WTC11 (cell line): ENCODE results near the gene PRKAR1B. TPM values are rescaled to one million over a fixed set of nuclear protein-coding genes. Genes with fewer than 3 reads are reported as not detected.

Source experiments
- ATAC-seq: fragments of 200-7000 bp; cut with Tn5 transposase; 2 replicates; pipeline ENCODE4 v1.10.0; 2021; ENCODE audit warnings: mild to moderate bottlenecking, moderate library complexity
- CTCF ChIA-PET: fragments of 300-600 bp; sonication (Branson Sonifier 250); formaldehyde crosslinking; loops from one replicate; lab custom pipeline; 2021; ENCODE audit warnings: antibody characterized with exemption; lab: Charles Lee
- POLR2A ChIA-PET: fragments of 350-600 bp; sonication (Branson Sonifier 250); formaldehyde crosslinking; loops from one replicate; lab custom pipeline; 2021; ENCODE audit warnings: antibody characterized with exemption; lab: Charles Lee
- DNase-seq: peaks from one replicate; pipeline ENCODE4 v3.0.0; 2021; ENCODE audit warnings: low spot score
- H3K27ac Mint-ChIP-seq: 2 replicates; pipeline ENCODE4 v1.8.0; 2021; ENCODE audit warnings: mixed read lengths
- H3K27me3 Mint-ChIP-seq: 2 replicates; pipeline ENCODE4 v1.8.0; 2021; ENCODE audit warnings: low read depth, mild to moderate bottlenecking, moderate library complexity, mixed read lengths
- H3K36me3 Mint-ChIP-seq: 2 replicates; pipeline ENCODE4 v1.8.0; 2021; ENCODE audit warnings: mixed read lengths
- H3K4me1 Mint-ChIP-seq: 2 replicates; pipeline ENCODE4 v1.8.0; 2022; ENCODE audit warnings: mixed read lengths
- H3K4me3 Mint-ChIP-seq: 2 replicates; pipeline ENCODE4 v1.8.0; 2021; ENCODE audit warnings: mild to moderate bottlenecking, moderate library complexity, mixed read lengths
- H3K9me3 Mint-ChIP-seq: 2 replicates; pipeline ENCODE4 v1.8.0; 2021; ENCODE audit warnings: mixed read lengths
- ARID4B ChIP-seq: sonication (generic); formaldehyde crosslinking; IDR thresholded peaks from 2 replicates; pipeline ENCODE4 v1.8.0; 2023; ENCODE audit warnings: missing genetic modification reagents, mild to moderate bottlenecking, borderline replicate concordance
- CTCF ChIP-seq: fragments of 200-600 bp; IDR thresholded peaks from 2 replicates; pipeline ENCODE4 v1.8.0; 2022; ENCODE audit warnings: antibody characterized with exemption
- EMX1 ChIP-seq: fragments of 250-450 bp; sonication (Bioruptor Pico); IDR thresholded peaks from 2 replicates; pipeline ENCODE4 v1.8.0; 2021; ENCODE audit warnings: mild to moderate bottlenecking
- ESRRA ChIP-seq: sonication (generic); formaldehyde crosslinking; IDR thresholded peaks from 2 replicates; pipeline ENCODE4 v1.8.1; 2022; ENCODE audit warnings: mild to moderate bottlenecking, missing genetic modification reagents, borderline replicate concordance
- FOXP4 ChIP-seq: sonication (generic); formaldehyde crosslinking; IDR thresholded peaks from 2 replicates; pipeline ENCODE4 v1.8.0; 2022; ENCODE audit warnings: mild to moderate bottlenecking, missing genetic modification reagents
- MYBL2 ChIP-seq: sonication (generic); formaldehyde crosslinking; IDR thresholded peaks from 2 replicates; pipeline ENCODE4 v1.8.1; 2023; ENCODE audit warnings: mild to moderate bottlenecking, moderate library complexity, missing genetic modification reagents
- PREB ChIP-seq: sonication (generic); formaldehyde crosslinking; IDR thresholded peaks from 2 replicates; pipeline ENCODE4 v1.8.1; 2022; ENCODE audit warnings: mild to moderate bottlenecking, missing genetic modification reagents, moderate library complexity, borderline replicate concordance
- SMAD3 ChIP-seq: sonication (generic); formaldehyde crosslinking; IDR thresholded peaks from 2 replicates; pipeline ENCODE4 v1.8.0; 2022; ENCODE audit warnings: missing genetic modification reagents, mild to moderate bottlenecking, borderline replicate concordance
- TCF7 ChIP-seq: sonication (generic); formaldehyde crosslinking; IDR thresholded peaks from 2 replicates; pipeline ENCODE4 v1.8.0; 2022; ENCODE audit warnings: mild to moderate bottlenecking, low read depth, missing genetic modification reagents, moderate library complexity
- TP53 ChIP-seq: sonication (generic); formaldehyde crosslinking; IDR thresholded peaks from 2 replicates; pipeline ENCODE4 v1.8.1; 2023; ENCODE audit warnings: mild to moderate bottlenecking, missing genetic modification reagents
- ZNF121 ChIP-seq: sonication (generic); formaldehyde crosslinking; IDR thresholded peaks from 2 replicates; pipeline ENCODE4 v1.8.0; 2023; ENCODE audit warnings: missing genetic modification reagents
- ZNF263 ChIP-seq: sonication (generic); formaldehyde crosslinking; IDR thresholded peaks from 2 replicates; pipeline ENCODE4 v1.8.1; 2022; ENCODE audit warnings: low read depth, mild to moderate bottlenecking, moderate library complexity, missing genetic modification reagents
- ZNF281 ChIP-seq: sonication (generic); formaldehyde crosslinking; IDR thresholded peaks from 2 replicates; pipeline ENCODE4 v1.8.0; 2023; ENCODE audit warnings: mild to moderate bottlenecking, missing genetic modification reagents
- ZNF423 ChIP-seq: fragments of 250-450 bp; sonication (Bioruptor Pico); IDR thresholded peaks from 2 replicates; pipeline ENCODE4 v2.1.2; 2022; ENCODE audit warnings: mild to moderate bottlenecking, moderate library complexity
- total RNA-seq: library from RNA; stranded (reverse); gene quantifications from 3 replicates; pipeline ENCODE4 v1.2.3, GENCODE V29; 2021
- TF ChIP-seq, protein P1 (sequence below): sonication (generic); formaldehyde crosslinking; IDR thresholded peaks from 2 replicates; pipeline ENCODE4 v1.8.1; 2023; ENCODE audit warnings: mild to moderate bottlenecking, missing genetic modification reagents, moderate library complexity
- TF ChIP-seq, protein P2 (sequence below): sonication (generic); formaldehyde crosslinking; IDR thresholded peaks from 2 replicates; pipeline ENCODE4 v1.8.1; 2022; ENCODE audit warnings: missing genetic modification reagents, borderline replicate concordance

The PRKAR1B gene
- total RNA-seq, 1 experiment from 2014 or later: 43.6 TPM

GRCh38 chr7:671415-672042, 55.6 kb downstream of the PRKAR1B start:
- no peaks in the 10 kb centered on the region for H3K27me3 Mint-ChIP-seq
- H3K36me3 Mint-ChIP-seq: peaks cover 38% of the 10 kb centered on the region
- no peak for TF ChIP-seq ESRRA (CRISPR knock-in tag)
- TF ChIP-seq ZNF263 (CRISPR knock-in tag): no peak
- TF ChIP-seq MYBL2 (CRISPR knock-in tag): no peak
- TF ChIP-seq SMAD3 (CRISPR knock-in tag): no peak
- TF ChIP-seq, protein P1, sequence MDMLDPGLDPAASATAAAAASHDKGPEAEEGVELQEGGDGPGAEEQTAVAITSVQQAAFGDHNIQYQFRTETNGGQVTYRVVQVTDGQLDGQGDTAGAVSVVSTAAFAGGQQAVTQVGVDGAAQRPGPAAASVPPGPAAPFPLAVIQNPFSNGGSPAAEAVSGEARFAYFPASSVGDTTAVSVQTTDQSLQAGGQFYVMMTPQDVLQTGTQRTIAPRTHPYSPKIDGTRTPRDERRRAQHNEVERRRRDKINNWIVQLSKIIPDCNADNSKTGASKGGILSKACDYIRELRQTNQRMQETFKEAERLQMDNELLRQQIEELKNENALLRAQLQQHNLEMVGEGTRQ (CRISPR knock-in tag): no peak
- TF ChIP-seq ARID4B: no peak
- no peak for TF ChIP-seq CTCF
- TF ChIP-seq EMX1 (CRISPR knock-in tag): no peak
- TF ChIP-seq ZNF281: no peak
- TF ChIP-seq PREB (CRISPR knock-in tag): no peak
- no peak for TF ChIP-seq ZNF121
- no peak for TF ChIP-seq TP53 (CRISPR knock-in tag)
- TF ChIP-seq ZNF423: no peak
- no peak for TF ChIP-seq FOXP4
- TF ChIP-seq, protein P2, sequence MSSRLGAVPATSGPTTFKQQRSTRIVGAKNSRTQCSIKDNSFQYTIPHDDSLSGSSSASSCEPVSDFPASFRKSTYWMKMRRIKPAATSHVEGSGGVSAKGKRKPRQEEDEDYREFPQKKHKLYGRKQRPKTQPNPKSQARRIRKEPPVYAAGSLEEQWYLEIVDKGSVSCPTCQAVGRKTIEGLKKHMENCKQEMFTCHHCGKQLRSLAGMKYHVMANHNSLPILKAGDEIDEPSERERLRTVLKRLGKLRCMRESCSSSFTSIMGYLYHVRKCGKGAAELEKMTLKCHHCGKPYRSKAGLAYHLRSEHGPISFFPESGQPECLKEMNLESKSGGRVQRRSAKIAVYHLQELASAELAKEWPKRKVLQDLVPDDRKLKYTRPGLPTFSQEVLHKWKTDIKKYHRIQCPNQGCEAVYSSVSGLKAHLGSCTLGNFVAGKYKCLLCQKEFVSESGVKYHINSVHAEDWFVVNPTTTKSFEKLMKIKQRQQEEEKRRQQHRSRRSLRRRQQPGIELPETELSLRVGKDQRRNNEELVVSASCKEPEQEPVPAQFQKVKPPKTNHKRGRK (CRISPR knock-in tag): no peak
- TF ChIP-seq TCF7 (CRISPR knock-in tag): no peak
- H3K4me1 Mint-ChIP-seq: no peaks in the 10 kb centered on the region
- no peak overlapping the region for H3K4me3 Mint-ChIP-seq
- ChIA-PET CTCF (interaction anchor here (0.6 to 1.4 kb wide), 2 partner anchors 22 to 104 kb away, joined by 3 read pairs; no protein-coding TSS in a partner anchor), POLR2A (no interaction called here)
- no peak overlapping the region for H3K27ac Mint-ChIP-seq
- DNase-seq: no peak
- ATAC-seq: no peak
- H3K9me3 Mint-ChIP-seq: peaks cover 22% of the 10 kb centered on the region
